HCT116 (cell line): Measurements from ENCODE around the gene SUCNR1. TPM values are rescaled to one million over a fixed set of nuclear protein-coding genes. Genes with fewer than 3 reads are reported as not detected.

Experiments used
- ATAC-seq: fragments of 200-7000 bp; cut with Tn5 transposase; 2 replicates; pipeline ENCODE4 v1.9.1; 2020; ENCODE audit warnings: mild to moderate bottlenecking, moderate library complexity
- BruUV-seq: library from RNA; stranded (reverse); fragments of 400-500 nt; replicated peaks from 2 replicates; lab custom pipeline; 2021; lab: Mats Ljungman, UMichigan
- CTCF ChIA-PET: fragments of 300-600 bp; sonication (Branson Sonifier 250); formaldehyde crosslinking; loops from one replicate; lab custom pipeline; 2021; ENCODE audit warnings: antibody characterized with exemption; lab: Charles Lee
- POLR2A ChIA-PET: fragments of 300-600, 350-600 bp; sonication (Branson Sonifier 250); formaldehyde crosslinking; loops from one replicate; lab custom pipeline; 2021; ENCODE audit warnings: antibody characterized with exemption; lab: Charles Lee
- RAD21 ChIA-PET, 2 experiments: fragments of 300-600 bp; sonication (Branson Sonifier 250); formaldehyde crosslinking; loops; one replicate each; lab custom pipeline; 2023; ENCODE audit warnings: low total read pairs in 2 of 2; ENCODE audit not compliant: uncharacterized antibody in 2 of 2, unreplicated experiment in 2 of 2, low non-redundant PET in 1 of 2; lab: Charles Lee
- DNase-seq: peaks from one replicate; pipeline ENCODE4 v3.0.0-alpha.2; 2010; ENCODE audit warnings: low read depth, low spot score
- H2AFZ ChIP-seq: fragments of 200-600 bp; shearing (Covaris generic), sonication (generic); 2 replicates; pipeline ENCODE4 v1.6.1; 2017; ENCODE audit warnings: low read depth, mixed run types, mixed read lengths, antibody characterized with exemption, low read length; ENCODE audit not compliant: poor library complexity, severe bottlenecking
- H3K27ac ChIP-seq: 2 replicates; pipeline ENCODE4 v1.5.1; 2012; ENCODE audit warnings: low read depth, low read length
- H3K27me3 ChIP-seq: fragments of 200-600 bp; sonication (generic); 2 replicates; pipeline ENCODE4 v1.6.1; 2016; ENCODE audit warnings: mixed run types, low read length, mixed read lengths; ENCODE audit not compliant: insufficient read depth
- H3K36me3 ChIP-seq, 2 experiments: fragments of 200-500 bp in 1 of 2; fragments of 200-600 bp in 1 of 2; sonication (Bioruptor generic) in 1 of 2; sonication (generic) in 1 of 2; 2 replicates each; pipeline versions ENCODE4 v1.5.1 to v1.6.1; 2014 to 2016; ENCODE audit warnings: low read length in 2 of 2, inconsistent platforms in 1 of 2, mixed read lengths in 1 of 2, mixed run types in 1 of 2; ENCODE audit not compliant: insufficient read depth in 2 of 2, control insufficient read depth in 1 of 2
- H3K4me1 ChIP-seq, 2 experiments: fragments of 200-600 bp in 1 of 2; sonication (generic) in 1 of 2; 2 replicates each; pipeline versions ENCODE4 v1.5.1 to v1.6.1; 2012 to 2017; ENCODE audit warnings: low read length in 2 of 2, inconsistent platforms in 1 of 2, mild to moderate bottlenecking in 1 of 2, mixed read lengths in 1 of 2, mixed run types in 1 of 2, moderate library complexity in 1 of 2; ENCODE audit not compliant: insufficient read depth in 2 of 2, control insufficient read depth in 1 of 2
- H3K4me2 ChIP-seq: fragments of 200-600 bp; sonication (generic); 2 replicates; pipeline ENCODE4 v1.6.1; 2017; ENCODE audit warnings: mixed run types, low read length, mixed read lengths
- H3K4me3 ChIP-seq, 2 experiments: fragments of 200-600 bp in 1 of 2; sonication (generic) in 1 of 2; replicated peaks in 1 of 2; 2 replicates each; pipeline ENCODE4 v1.5.1; 2011 to 2016; ENCODE audit warnings: low read length in 2 of 2, control low read depth in 1 of 2, low read depth in 1 of 2, mild to moderate bottlenecking in 1 of 2, mixed read lengths in 1 of 2, mixed run types in 1 of 2
- H3K79me2 ChIP-seq: fragments of 200-600 bp; sonication (generic); 2 replicates; pipeline ENCODE4 v1.6.1; 2017; ENCODE audit warnings: mild to moderate bottlenecking, mixed run types, low read length, moderate library complexity, mixed read lengths; ENCODE audit not compliant: insufficient read depth
- H3K9ac ChIP-seq: fragments of 200-600 bp; sonication (generic); 2 replicates; pipeline ENCODE4 v1.6.1; 2016; ENCODE audit warnings: low read length, mixed read lengths
- H3K9me2 ChIP-seq: fragments of 200-600 bp; sonication (generic), shearing (Covaris generic); 2 replicates; pipeline ENCODE4 v1.6.1; 2017; ENCODE audit warnings: mixed run types, mild to moderate bottlenecking, moderate library complexity; ENCODE audit not compliant: insufficient read depth
- H3K9me3 ChIP-seq, 2 experiments: fragments of 200-500 bp in 1 of 2; fragments of 200-600 bp in 1 of 2; sonication (Bioruptor generic) in 1 of 2; sonication (generic) in 1 of 2; 2 replicates each; pipeline ENCODE4 v1.6.1; 2014 to 2017; ENCODE audit warnings: low read length in 2 of 2, mixed read lengths in 2 of 2, inconsistent platforms in 1 of 2, low read depth in 1 of 2, mild to moderate bottlenecking in 1 of 2, mixed run types in 1 of 2, moderate library complexity in 1 of 2; ENCODE audit not compliant: control insufficient read depth in 1 of 2, insufficient read depth in 1 of 2
- H4K20me1 ChIP-seq: fragments of 200-600 bp; sonication (generic), shearing (Covaris generic); 2 replicates; pipeline ENCODE4 v1.6.1; 2017; ENCODE audit warnings: mixed run types, mild to moderate bottlenecking, moderate library complexity; ENCODE audit not compliant: insufficient read depth
- CBX3 ChIP-seq: IDR thresholded peaks from 2 replicates; pipeline ENCODE4 v1.6.1; 2012; ENCODE audit warnings: low read depth
- EGR1 ChIP-seq: IDR thresholded peaks from 2 replicates; pipeline ENCODE4 v1.6.1; 2012; ENCODE audit warnings: low read depth
- EZH2 ChIP-seq: fragments of 200-600 bp; sonication (generic); IDR thresholded peaks from 2 replicates; pipeline ENCODE4 v1.6.1; 2017; ENCODE audit warnings: antibody characterized with exemption, mixed run types
- EZH2phosphoT487 ChIP-seq: fragments of 200-600 bp; IDR thresholded peaks from 2 replicates; pipeline ENCODE4 v1.6.1; 2018; ENCODE audit warnings: antibody characterized with exemption, borderline replicate concordance
- JUND ChIP-seq: IDR thresholded peaks from 2 replicates; pipeline ENCODE4 v1.6.1; 2012
- POLR2AphosphoS5 ChIP-seq: IDR thresholded peaks from 2 replicates; pipeline ENCODE4 v1.6.1; 2011; ENCODE audit warnings: mild to moderate bottlenecking, low read depth, low read length, moderate library complexity
- RAD21 ChIP-seq: IDR thresholded peaks from 2 replicates; pipeline ENCODE4 v1.6.1; 2012; ENCODE audit warnings: low read depth, mild to moderate bottlenecking
- SIN3A ChIP-seq: IDR thresholded peaks from 2 replicates; pipeline ENCODE4 v1.6.1; 2012; ENCODE audit warnings: low read depth
- SP1 ChIP-seq: IDR thresholded peaks from 2 replicates; pipeline ENCODE4 v1.6.1; 2012; ENCODE audit warnings: low read depth
- SRF ChIP-seq: IDR thresholded peaks from 2 replicates; pipeline ENCODE4 v1.6.1; 2012; ENCODE audit warnings: low read depth
- TCF7L2 ChIP-seq: IDR thresholded peaks from 2 replicates; pipeline ENCODE4 v1.7.0; 2011; ENCODE audit warnings: borderline replicate concordance, inconsistent platforms; ENCODE audit not compliant: insufficient read depth, insufficient read length; ENCODE audit errors: extremely low read depth
- YY1 ChIP-seq: IDR thresholded peaks from 2 replicates; pipeline ENCODE4 v1.6.1; 2011; ENCODE audit warnings: low read length, low read depth, moderate library complexity, mild to moderate bottlenecking; ENCODE audit not compliant: insufficient replicate concordance; ENCODE audit errors: extremely low read depth
- ZNF274 ChIP-seq: fragments of 200-500 bp; sonication (Bioruptor generic); IDR thresholded peaks from 2 replicates; pipeline ENCODE4 v1.6.1; 2014; ENCODE audit warnings: mild to moderate bottlenecking, low read depth, low read length, inconsistent platforms
- intact Hi-C: fragments of 100-400 bp; cut with micrococcal nuclease; formaldehyde crosslinking; loops from 2 replicates; pipeline ENCODE4 v1.10.0; 2022
- total RNA-seq: library from RNA; stranded (reverse); gene quantifications from one replicate; pipeline ENCODE4 v1.2.1, GENCODE V29; 2021; ENCODE audit not compliant: unreplicated experiment
- TF ChIP-seq, protein P1 (sequence below): IDR thresholded peaks from 2 replicates; pipeline ENCODE4 v1.6.1; 2012; ENCODE audit warnings: low read depth
- TF ChIP-seq, protein P2 (sequence below): IDR thresholded peaks from 2 replicates; pipeline ENCODE4 v1.6.1; 2011; ENCODE audit warnings: mild to moderate bottlenecking, low read length, moderate library complexity; ENCODE audit not compliant: insufficient replicate concordance; ENCODE audit errors: extremely low read depth
- TF ChIP-seq, protein P3 (sequence below): IDR thresholded peaks from 2 replicates; pipeline ENCODE4 v1.6.1; 2012
- TF ChIP-seq, protein P4 (sequence below): IDR thresholded peaks from 2 replicates; pipeline ENCODE4 v1.6.1; 2012
- TF ChIP-seq, protein P5 (sequence below), 3 experiments: fragments of 200-600 bp in 1 of 3; sonication (generic) in 1 of 3; IDR thresholded peaks in 2 of 3; conservative IDR thresholded peaks in 1 of 3; 2 replicates each; pipeline ENCODE4 v1.5.1; 2012 to 2017; ENCODE audit warnings: low read depth in 2 of 3, low read length in 2 of 3, antibody characterized with exemption in 1 of 3, borderline replicate concordance in 1 of 3, control low read depth in 1 of 3, mild to moderate bottlenecking in 1 of 3, mixed read lengths in 1 of 3, mixed run types in 1 of 3, moderate library complexity in 1 of 3; ENCODE audit not compliant: insufficient read depth in 1 of 3

The SUCNR1 gene
- total RNA-seq, 1 experiment from 2014 or later, result 0.17 TPM

DNA sequence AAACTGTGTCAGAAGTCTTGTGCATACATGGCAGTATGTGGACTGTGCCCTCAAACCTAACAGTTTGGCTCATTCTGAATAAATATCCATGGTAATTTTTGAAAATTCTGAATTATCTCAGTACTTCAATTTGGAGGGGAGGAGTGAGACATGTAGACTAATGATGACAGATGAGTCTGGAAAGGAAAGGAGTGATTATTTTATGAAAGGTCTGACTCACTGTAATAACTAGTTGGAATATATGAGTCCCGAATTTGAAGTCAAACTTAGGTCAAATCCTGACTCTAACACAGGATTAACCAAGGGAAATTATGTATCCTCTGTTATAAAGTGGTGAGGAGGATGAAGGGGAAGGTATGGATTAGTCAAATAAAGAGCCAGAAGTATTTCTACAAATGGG is 38.6 kb downstream of the SUCNR1 start:
- DNase-seq, result no peak
- CTCF ChIA-PET, result no interaction called here
- TF ChIP-seq JUND (no peak), EZH2phosphoT487 (no peak), SP1 (no peak), SRF (no peak), SIN3A (no peak), CBX3 (no peak), RAD21 (no peak), EZH2 (no peak), EGR1 (no peak), POLR2AphosphoS5 (no peak), YY1 (no peak), ZNF274 (no peak), TCF7L2 (no peak)
- TF ChIP-seq, protein P1, sequence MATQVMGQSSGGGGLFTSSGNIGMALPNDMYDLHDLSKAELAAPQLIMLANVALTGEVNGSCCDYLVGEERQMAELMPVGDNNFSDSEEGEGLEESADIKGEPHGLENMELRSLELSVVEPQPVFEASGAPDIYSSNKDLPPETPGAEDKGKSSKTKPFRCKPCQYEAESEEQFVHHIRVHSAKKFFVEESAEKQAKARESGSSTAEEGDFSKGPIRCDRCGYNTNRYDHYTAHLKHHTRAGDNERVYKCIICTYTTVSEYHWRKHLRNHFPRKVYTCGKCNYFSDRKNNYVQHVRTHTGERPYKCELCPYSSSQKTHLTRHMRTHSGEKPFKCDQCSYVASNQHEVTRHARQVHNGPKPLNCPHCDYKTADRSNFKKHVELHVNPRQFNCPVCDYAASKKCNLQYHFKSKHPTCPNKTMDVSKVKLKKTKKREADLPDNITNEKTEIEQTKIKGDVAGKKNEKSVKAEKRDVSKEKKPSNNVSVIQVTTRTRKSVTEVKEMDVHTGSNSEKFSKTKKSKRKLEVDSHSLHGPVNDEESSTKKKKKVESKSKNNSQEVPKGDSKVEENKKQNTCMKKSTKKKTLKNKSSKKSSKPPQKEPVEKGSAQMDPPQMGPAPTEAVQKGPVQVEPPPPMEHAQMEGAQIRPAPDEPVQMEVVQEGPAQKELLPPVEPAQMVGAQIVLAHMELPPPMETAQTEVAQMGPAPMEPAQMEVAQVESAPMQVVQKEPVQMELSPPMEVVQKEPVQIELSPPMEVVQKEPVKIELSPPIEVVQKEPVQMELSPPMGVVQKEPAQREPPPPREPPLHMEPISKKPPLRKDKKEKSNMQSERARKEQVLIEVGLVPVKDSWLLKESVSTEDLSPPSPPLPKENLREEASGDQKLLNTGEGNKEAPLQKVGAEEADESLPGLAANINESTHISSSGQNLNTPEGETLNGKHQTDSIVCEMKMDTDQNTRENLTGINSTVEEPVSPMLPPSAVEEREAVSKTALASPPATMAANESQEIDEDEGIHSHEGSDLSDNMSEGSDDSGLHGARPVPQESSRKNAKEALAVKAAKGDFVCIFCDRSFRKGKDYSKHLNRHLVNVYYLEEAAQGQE, result no peak
- TF ChIP-seq, protein P2, sequence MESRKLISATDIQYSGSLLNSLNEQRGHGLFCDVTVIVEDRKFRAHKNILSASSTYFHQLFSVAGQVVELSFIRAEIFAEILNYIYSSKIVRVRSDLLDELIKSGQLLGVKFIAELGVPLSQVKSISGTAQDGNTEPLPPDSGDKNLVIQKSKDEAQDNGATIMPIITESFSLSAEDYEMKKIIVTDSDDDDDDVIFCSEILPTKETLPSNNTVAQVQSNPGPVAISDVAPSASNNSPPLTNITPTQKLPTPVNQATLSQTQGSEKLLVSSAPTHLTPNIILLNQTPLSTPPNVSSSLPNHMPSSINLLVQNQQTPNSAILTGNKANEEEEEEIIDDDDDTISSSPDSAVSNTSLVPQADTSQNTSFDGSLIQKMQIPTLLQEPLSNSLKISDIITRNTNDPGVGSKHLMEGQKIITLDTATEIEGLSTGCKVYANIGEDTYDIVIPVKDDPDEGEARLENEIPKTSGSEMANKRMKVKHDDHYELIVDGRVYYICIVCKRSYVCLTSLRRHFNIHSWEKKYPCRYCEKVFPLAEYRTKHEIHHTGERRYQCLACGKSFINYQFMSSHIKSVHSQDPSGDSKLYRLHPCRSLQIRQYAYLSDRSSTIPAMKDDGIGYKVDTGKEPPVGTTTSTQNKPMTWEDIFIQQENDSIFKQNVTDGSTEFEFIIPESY, result no peak
- TF ChIP-seq, protein P3, sequence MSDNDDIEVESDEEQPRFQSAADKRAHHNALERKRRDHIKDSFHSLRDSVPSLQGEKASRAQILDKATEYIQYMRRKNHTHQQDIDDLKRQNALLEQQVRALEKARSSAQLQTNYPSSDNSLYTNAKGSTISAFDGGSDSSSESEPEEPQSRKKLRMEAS, result no peak
- TF ChIP-seq, protein P4, sequence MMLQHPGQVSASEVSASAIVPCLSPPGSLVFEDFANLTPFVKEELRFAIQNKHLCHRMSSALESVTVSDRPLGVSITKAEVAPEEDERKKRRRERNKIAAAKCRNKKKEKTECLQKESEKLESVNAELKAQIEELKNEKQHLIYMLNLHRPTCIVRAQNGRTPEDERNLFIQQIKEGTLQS, result no peak
- TF ChIP-seq, protein P5, sequence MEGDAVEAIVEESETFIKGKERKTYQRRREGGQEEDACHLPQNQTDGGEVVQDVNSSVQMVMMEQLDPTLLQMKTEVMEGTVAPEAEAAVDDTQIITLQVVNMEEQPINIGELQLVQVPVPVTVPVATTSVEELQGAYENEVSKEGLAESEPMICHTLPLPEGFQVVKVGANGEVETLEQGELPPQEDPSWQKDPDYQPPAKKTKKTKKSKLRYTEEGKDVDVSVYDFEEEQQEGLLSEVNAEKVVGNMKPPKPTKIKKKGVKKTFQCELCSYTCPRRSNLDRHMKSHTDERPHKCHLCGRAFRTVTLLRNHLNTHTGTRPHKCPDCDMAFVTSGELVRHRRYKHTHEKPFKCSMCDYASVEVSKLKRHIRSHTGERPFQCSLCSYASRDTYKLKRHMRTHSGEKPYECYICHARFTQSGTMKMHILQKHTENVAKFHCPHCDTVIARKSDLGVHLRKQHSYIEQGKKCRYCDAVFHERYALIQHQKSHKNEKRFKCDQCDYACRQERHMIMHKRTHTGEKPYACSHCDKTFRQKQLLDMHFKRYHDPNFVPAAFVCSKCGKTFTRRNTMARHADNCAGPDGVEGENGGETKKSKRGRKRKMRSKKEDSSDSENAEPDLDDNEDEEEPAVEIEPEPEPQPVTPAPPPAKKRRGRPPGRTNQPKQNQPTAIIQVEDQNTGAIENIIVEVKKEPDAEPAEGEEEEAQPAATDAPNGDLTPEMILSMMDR (IDR thresholded peaks at IDR 0.05 in 2 of 3, conservative IDR thresholded peaks at IDR 0.05 in 1 of 3; ENCODE audit: borderline replicate concordance in 1 of 3, insufficient read depth in 1 of 3, low read depth in 2 of 3, low read length in 2 of 3), result no peak
- TF ChIP-seq, all 23 proteins: peak for 0
- H3K9me2 ChIP-seq, result 0 out of 2 replicates have a peak, but pooled peaks cover 5% of the 10 kb centered on the region
- no peak overlapping the region for H3K9ac ChIP-seq
- no peak overlapping the region for H3K27ac ChIP-seq
- RAD21 ChIA-PET, result no interaction called here
- no peak overlapping the region for H2AFZ ChIP-seq
- POLR2A ChIA-PET, result no interaction called here
- no peaks in the 10 kb centered on the region for H3K4me1 ChIP-seq
- no peaks in the 10 kb centered on the region for H3K27me3 ChIP-seq
- H4K20me1 ChIP-seq, result no peaks in the 10 kb centered on the region
- no TSS peak for BruUV-seq
- no peak overlapping the region for H3K4me3 ChIP-seq
- H3K79me2 ChIP-seq, result no peaks in the 10 kb centered on the region
- no peak overlapping the region for H3K4me2 ChIP-seq
- intact Hi-C loops, result no loop called here
- no peak for ATAC-seq
- no peaks in the 10 kb centered on the region for H3K9me3 ChIP-seq
- H3K36me3 ChIP-seq, result no peaks in the 10 kb centered on the region
